HepG2 (cell line): ENCODE measurements around the gene APLNR.

Source experiments
- CHD4 ChIP-seq: fragments of 200-600 bp; sonication (generic); IDR thresholded peaks from 2 replicates; pipeline ENCODE4 v1.7.0; 2017; ENCODE audit warnings: mild to moderate bottlenecking, low read length, borderline replicate concordance
- TF ChIP-seq, protein P1 (sequence below): sonication (generic); formaldehyde crosslinking; IDR thresholded peaks from 2 replicates; pipeline ENCODE4 v1.5.0; 2020; ENCODE audit warnings: mild to moderate bottlenecking, missing genetic modification reagents, moderate library complexity

DNA sequence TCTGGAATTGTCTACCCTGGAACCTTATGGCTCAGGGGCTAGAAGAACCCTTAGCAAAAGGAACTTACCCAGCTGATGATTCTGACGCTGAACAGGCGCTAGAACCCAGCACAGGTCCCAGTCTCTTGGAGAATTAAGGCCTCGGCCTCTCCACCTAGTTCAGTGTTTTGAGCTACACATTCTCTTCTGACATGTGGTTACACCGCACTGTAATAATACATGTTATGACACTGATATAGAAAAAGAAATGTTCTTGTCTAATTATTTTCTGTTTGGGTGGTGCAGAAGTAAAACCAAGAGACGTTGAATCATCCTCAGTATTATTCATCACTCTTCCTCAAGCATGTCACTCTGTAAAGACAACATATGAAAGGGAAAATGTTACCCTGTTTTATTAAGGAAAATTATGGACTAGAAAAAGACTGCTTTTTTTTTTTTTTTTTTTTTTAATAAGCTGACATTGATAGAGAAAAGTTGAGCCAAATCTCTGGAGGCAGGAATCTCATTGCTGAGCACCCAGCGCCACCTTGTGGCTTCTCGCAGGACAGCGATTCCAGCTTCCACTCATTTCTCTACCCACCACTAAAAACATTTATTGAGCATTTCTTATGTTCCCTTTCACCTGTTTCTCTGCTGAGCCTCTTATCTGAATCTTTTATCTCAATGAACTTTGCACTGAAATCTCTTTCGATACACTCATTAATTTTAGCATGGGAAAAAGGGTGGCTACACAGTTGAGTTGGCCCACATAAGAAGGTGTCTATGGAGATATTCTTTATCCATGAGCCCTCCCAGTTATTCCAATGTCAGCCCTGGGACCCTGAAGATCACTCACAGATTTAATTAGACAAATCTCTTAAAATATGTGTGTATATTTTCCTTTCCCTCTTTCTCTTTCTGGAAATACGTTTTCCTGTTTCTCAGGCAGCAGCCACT lies 12.6 kb upstream of the APLNR start:
- TF ChIP-seq, protein P1, sequence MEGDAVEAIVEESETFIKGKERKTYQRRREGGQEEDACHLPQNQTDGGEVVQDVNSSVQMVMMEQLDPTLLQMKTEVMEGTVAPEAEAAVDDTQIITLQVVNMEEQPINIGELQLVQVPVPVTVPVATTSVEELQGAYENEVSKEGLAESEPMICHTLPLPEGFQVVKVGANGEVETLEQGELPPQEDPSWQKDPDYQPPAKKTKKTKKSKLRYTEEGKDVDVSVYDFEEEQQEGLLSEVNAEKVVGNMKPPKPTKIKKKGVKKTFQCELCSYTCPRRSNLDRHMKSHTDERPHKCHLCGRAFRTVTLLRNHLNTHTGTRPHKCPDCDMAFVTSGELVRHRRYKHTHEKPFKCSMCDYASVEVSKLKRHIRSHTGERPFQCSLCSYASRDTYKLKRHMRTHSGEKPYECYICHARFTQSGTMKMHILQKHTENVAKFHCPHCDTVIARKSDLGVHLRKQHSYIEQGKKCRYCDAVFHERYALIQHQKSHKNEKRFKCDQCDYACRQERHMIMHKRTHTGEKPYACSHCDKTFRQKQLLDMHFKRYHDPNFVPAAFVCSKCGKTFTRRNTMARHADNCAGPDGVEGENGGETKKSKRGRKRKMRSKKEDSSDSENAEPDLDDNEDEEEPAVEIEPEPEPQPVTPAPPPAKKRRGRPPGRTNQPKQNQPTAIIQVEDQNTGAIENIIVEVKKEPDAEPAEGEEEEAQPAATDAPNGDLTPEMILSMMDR: peak; percentile 71
- no peak for TF ChIP-seq CHD4
